HG03039 (cell line): ENCODE results near the gene WASHC2A.
"Not testable (repeated sequence)": the region's sequence is repeated elsewhere in the genome, so short reads cannot be mapped to it uniquely, and the experiment has no call there.

ENCODE experiments used
- ATAC-seq: cut with Tn5 transposase; IDR thresholded peaks from one replicate; pipeline ENCODE4 v1.9.1; 2021; ENCODE audit warnings: mild to moderate bottlenecking, moderate library complexity; ENCODE audit not compliant: unreplicated experiment

The WASHC2A gene

GRCh38 chr10:50143512-50144174, 75.9 kb downstream of the WASHC2A start:
- ATAC-seq = not testable (repeated sequence)

GRCh38 chr10:50145575-50145974, 77.8 kb downstream of the WASHC2A start:
- ATAC-seq = not testable (repeated sequence)

DNA sequence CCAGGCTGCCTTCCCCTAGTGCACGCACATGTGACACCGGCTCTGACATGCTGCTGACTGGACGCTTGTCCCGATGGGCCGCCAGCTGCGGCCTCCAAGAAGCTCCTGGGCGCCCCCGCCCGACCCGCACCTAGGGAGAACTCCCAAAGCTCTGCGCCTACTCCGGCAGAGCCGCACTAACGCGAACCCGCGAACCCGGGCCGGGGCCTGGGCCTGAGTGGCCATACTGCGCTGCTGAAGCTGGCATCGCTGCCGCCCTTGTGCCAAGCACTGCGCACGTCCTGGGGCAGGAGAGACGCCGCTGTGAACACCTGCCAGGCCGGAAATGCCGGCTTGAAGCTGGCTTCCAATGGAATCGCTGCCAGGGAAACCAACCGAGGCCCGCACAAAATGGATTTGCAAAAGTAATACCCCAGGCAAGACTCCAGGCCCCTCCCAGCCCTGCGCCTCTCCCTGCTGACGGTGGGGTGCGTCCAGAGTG, 85.1 kb downstream of the WASHC2A start:
- no peak for ATAC-seq

DNA sequence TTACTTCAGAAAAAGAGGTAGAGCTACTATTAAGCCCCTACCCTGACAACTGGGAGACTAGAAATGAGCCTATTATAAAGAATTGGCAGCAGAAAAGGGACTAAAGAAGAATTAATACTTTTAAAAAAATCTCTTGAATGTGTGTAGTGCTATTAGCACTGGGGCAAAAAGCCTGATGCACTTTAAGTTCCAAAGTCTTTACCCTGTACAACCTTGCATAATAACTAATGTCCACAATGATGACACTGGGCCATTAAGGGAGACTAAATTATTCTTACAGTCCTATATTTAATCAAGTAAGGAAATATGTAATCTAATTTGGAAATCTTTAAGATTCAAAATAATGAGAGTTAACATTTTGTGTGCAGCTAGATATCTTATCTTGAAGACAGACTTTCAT, 90.1 kb downstream of the WASHC2A start:
- ATAC-seq = not testable (repeated sequence)

- not testable (repeated sequence) for ATAC-seq
These were observed 92.1 kb downstream of the WASHC2A start for GRCh38 chr10:50159856-50160255.

GRCh38 chr10:50165038-50165437, 97.3 kb downstream of the WASHC2A start:
- ATAC-seq = not testable (repeated sequence)

DNA sequence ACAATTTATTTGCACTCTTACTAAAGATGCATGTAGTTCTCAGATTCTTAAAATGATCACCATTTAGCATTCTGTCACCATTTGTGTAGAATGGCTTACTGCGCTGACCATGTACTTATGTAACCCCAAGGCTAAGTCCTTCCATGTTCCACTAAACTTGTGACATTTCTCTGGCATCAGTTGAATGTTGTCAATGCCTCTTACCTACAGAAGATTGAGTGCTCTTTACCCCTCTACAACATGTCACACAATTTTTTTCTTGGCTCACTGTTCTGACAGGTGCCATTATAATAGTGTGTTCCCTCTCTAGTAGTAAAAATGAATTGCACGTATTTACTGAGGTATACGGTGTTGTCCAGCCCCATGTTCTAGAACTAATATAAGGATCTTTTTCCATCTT, 100.1 kb downstream of the WASHC2A start:
- ATAC-seq = not testable (repeated sequence)

- ATAC-seq = not testable (repeated sequence)
These were observed 101.8 kb downstream of the WASHC2A start for GRCh38 chr10:50169506-50169905.

GRCh38 chr10:50174788-50175525, 107.2 kb downstream of the WASHC2A start:
- not testable (repeated sequence) for ATAC-seq
